ENCODE results near the gene ANXA2R. TPM values are rescaled to one million over a fixed set of nuclear protein-coding genes. Genes with fewer than 3 reads are reported as not detected.

The ANXA2R gene
- total and polyA plus RNA-seq, 2 of the 4 experiments (the other 2 are of a cell fraction) = 1.3 to 3.6 TPM

DNA sequence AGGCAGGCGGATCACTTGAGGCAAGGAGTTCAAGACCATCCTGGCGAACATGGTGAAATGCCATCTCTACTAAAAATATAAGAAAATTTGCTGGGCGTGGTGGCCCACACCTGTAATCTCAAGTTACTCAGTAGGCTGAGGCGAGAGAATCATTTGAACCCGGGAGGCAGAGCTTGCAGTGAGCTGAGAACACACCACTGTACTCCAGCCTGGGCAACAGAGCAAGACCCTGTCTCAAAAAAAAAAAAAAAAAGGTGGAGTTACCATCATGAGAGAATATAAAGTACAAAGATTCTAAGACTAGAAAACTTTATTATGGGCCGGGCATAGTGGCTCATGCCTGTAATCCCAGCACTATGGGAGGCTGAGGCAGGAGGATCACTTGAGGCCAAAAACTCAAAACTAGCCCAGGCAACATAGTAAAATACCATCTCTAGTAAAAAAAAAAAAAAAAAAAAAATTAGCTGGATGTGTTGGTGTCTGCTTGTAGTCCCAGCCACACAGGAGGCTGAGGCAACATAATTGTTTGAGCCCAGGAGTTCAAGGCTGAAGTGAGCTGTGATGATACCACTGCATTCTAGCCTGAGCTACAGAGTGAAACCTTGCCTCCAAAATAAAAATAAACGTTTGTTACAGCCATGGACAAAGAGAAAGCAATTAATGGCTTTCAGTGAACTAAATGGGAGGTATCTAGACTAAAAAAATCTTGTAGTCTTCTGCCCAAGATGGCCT lies 12.9 kb downstream of the ANXA2R start:
- no peak for TF ChIP-seq SMC3 (IDR thresholded peaks at IDR 0.05; ENCODE audit: low read depth, low read length)
- no peak for TF ChIP-seq RAD21 (IDR thresholded peaks at IDR 0.05; ENCODE audit: low read length)
- no peak for TF ChIP-seq CHD1 (IDR thresholded peaks at IDR 0.05; ENCODE audit: low read depth, low read length)
- TF ChIP-seq, protein P1, sequence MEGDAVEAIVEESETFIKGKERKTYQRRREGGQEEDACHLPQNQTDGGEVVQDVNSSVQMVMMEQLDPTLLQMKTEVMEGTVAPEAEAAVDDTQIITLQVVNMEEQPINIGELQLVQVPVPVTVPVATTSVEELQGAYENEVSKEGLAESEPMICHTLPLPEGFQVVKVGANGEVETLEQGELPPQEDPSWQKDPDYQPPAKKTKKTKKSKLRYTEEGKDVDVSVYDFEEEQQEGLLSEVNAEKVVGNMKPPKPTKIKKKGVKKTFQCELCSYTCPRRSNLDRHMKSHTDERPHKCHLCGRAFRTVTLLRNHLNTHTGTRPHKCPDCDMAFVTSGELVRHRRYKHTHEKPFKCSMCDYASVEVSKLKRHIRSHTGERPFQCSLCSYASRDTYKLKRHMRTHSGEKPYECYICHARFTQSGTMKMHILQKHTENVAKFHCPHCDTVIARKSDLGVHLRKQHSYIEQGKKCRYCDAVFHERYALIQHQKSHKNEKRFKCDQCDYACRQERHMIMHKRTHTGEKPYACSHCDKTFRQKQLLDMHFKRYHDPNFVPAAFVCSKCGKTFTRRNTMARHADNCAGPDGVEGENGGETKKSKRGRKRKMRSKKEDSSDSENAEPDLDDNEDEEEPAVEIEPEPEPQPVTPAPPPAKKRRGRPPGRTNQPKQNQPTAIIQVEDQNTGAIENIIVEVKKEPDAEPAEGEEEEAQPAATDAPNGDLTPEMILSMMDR (conservative IDR thresholded peaks at IDR 0.05; ENCODE audit: low read depth, low read length) = no peak
- TF ChIP-seq MXI1 (IDR thresholded peaks at IDR 0.05; ENCODE audit: borderline replicate concordance, low read depth, low read length) = no peak
- no peak for TF ChIP-seq MAZ (IDR thresholded peaks at IDR 0.05; ENCODE audit: borderline replicate concordance, low read depth, low read length)
- TF ChIP-seq POLR2A (IDR thresholded peaks at IDR 0.05; ENCODE audit: low read depth, low read length) = no peak
- no peak for TF ChIP-seq RFX5 (IDR thresholded peaks at IDR 0.05; ENCODE audit: low read depth, low read length)
- TF ChIP-seq NFE2L2 (IDR thresholded peaks at IDR 0.05; ENCODE audit: low read depth, low read length) = no peak
- no peak for TF ChIP-seq BHLHE40 (IDR thresholded peaks at IDR 0.05; ENCODE audit: low read depth, low read length)
- TF ChIP-seq RCOR1 (IDR thresholded peaks at IDR 0.05; ENCODE audit: insufficient replicate concordance, low read length) = no peak
- TF ChIP-seq USF2 (IDR thresholded peaks at IDR 0.05; ENCODE audit: low read depth, low read length) = no peak
- H3K23ac ChIP-seq (ENCODE audit: low read depth, low read length) = 0 out of 2 replicates have a peak overlapping the region, but pooled peaks have one; percentile 41
- H3K56ac ChIP-seq (ENCODE audit: extremely low read depth, insufficient read depth, low read length) = no peak overlapping the region
- H4K5ac ChIP-seq (ENCODE audit: low read depth, low read length) = no peak overlapping the region
- H4K20me1 ChIP-seq (ENCODE audit: insufficient read depth, low read length) = no peaks in the 10 kb centered on the region
- in situ Hi-C loops (cut with MboI; ENCODE audit: low sequenced_read_pairs) = no loop called here
- 60% methylated on average over 1 of the region's 7 CpGs; no CpG with 5 or more reads in 1 of the 2 experiments for WGBS, 2 experiments (ENCODE audit: extremely low coverage in 2 of 2, insufficient read length in 1 of 2)
- H3K14ac ChIP-seq (replicated peaks; ENCODE audit: low read depth, low read length) = no peak overlapping the region; the same call in 1 of the 2 replicates
- no TSS peak for BruUV-seq (replicated peaks)
- no peak overlapping the region for H3K4me2 ChIP-seq (ENCODE audit: low read depth, low read length)
- no peak overlapping the region for H4K91ac ChIP-seq (ENCODE audit: insufficient read depth, low read depth, low read length)
- H3K36me3 ChIP-seq (ENCODE audit: control insufficient read depth, insufficient read depth, low read length) = 0 out of 2 replicates have a peak, but pooled peaks cover 3% of the 10 kb centered on the region
- POLR2A ChIA-PET (ENCODE audit: unreplicated experiment) = interaction anchor here (0.5 to 0.6 kb wide), 2 partner anchors 10 to 78 kb away, joined by 3 read pairs; no protein-coding TSS in a partner anchor
- intact Hi-C loops (cut with micrococcal nuclease) = no loop called here
- no peak overlapping the region for H2BK5ac ChIP-seq (ENCODE audit: low read depth, low read length, poor library complexity, severe bottlenecking)
- no peak overlapping the region for H3K4ac ChIP-seq (ENCODE audit: low read depth, low read length)
- H3K9me3 ChIP-seq (ENCODE audit: control insufficient read depth, insufficient read depth, low read length) = no peaks in the 10 kb centered on the region
- DNase-seq = no peak
- CTCF ChIA-PET = interaction anchor here (0.6 to 1.4 kb wide), 4 partner anchors 33 to 302 kb away, joined by 3 to 4 read pairs (median 4); no protein-coding TSS in a partner anchor
- no peak overlapping the region for H3K18ac ChIP-seq (ENCODE audit: low read depth, low read length)
- peaks cover 18 to 52% of the 10 kb centered on the region in 2 experiments for H3K79me1 ChIP-seq (ENCODE audit: low read depth in 1 of 2, low read length in 2 of 2)
- H3K4me3 ChIP-seq (ENCODE audit: insufficient read depth, low read depth, low read length) = no peak overlapping the region
- no peak overlapping the region for H2AK5ac ChIP-seq (ENCODE audit: low read depth, low read length)
- no peak overlapping the region for H4K8ac ChIP-seq (ENCODE audit: low read depth in 2 of 2, low read length in 2 of 2)
- no peak for ATAC-seq (ENCODE audit: low read depth)
- no peak overlapping the region for H3K9ac ChIP-seq (ENCODE audit: low read depth, low read length)
- dilution Hi-C loops (cut with HindIII; ENCODE audit: low sequenced_read_pairs, unreplicated experiment) = no loop called here
- H2AFZ ChIP-seq (replicated peaks; ENCODE audit: low read length, poor library complexity) = no peak overlapping the region
- no peak overlapping the region for H2BK120ac ChIP-seq (ENCODE audit: low read depth, low read length)
- H3K9me1 ChIP-seq (ENCODE audit: insufficient read depth, low read length) = peaks cover 4% of the 10 kb centered on the region; the same call in 1 of the 2 replicates
- H3K27me3 ChIP-seq (ENCODE audit: control insufficient read depth, insufficient read depth, low read length) = no peaks in the 10 kb centered on the region
- no peak overlapping the region for H3K27ac ChIP-seq (ENCODE audit: insufficient read depth, low read length)
- no peak overlapping the region for H2BK20ac ChIP-seq (ENCODE audit: low read depth, low read length)
- no peak overlapping the region for H2BK15ac ChIP-seq (ENCODE audit: low read depth, low read length)
- H3K4me1 ChIP-seq (ENCODE audit: control insufficient read depth, insufficient read depth, low read length) = peaks cover 2% of the 10 kb centered on the region; the same call in 1 of the 2 replicates
- H2AK9ac ChIP-seq (replicated peaks; ENCODE audit: low read depth, low read length, poor library complexity) = no peak overlapping the region
